ENCODE data around the gene EPS8L2. TPM values are rescaled to one million over a fixed set of nuclear protein-coding genes. Genes with fewer than 3 reads are reported as not detected.
A peak's percentile ranks its signal among the peaks of the same experiment; 100 is the strongest.

EPS8L2 gene
- total and polyA plus RNA-seq, 10 of the 15 experiments (the other 5 are each of a cell fraction or from before 2014, with no cell fraction given): 0.76 to 20.0 (median 9.7) TPM

DNA sequence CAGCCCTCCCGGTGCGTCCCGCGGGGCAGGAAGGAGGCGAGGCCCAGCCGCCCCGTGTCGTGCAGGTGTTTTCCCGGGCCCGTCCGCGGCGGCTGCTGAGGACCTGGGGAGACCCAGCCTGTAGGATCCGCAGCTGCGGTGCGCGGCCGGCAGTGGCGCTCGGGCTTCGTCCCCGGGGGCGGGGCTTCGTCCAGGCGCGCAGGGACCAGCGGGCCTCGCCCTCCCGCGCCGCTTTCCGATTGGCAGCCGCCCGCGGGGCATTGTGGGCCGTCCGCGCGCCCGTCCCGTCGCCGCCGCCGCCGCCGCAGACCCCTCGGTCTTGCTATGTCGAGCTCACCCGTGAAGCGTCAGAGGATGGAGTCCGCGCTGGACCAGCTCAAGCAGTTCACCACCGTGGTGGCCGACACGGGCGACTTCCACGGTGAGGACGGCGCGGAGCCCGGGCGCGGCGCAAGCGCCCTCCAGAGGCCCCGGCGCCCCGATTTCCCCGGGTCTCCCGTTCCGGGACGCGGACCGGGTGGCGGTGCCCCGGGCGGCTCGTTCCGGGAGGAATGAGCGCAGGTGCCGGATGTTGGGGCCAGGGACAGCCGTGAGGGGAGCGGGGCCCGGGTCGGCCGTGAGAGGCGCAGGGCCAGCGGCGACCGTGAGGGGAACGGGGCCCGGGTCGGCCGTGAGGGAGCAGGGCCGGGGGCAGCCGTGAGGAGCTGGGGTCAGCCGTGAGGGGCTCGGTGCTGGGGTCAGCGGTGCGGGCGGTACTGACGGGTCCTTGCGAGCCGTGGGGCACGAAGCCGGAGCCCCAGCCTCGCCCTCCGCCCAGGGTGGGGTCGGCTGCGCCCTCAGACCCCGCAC, 41.4 kb downstream of the EPS8L2 start, which contains the start of gene TALDO1 (continued):
- no peak for TF ChIP-seq E2F8 (IDR thresholded peaks at IDR 0.05; ENCODE audit: low read depth, partially characterized antibody)
- 0 out of 2 replicates have a peak, but pooled peaks have one; percentile 41 for TF ChIP-seq NR2F1 (conservative IDR thresholded peaks at IDR 0.05)
- TF ChIP-seq FOXM1 (IDR thresholded peaks at IDR 0.05; ENCODE audit: low read depth, low read length): no peak
- TF ChIP-seq, protein P1, sequence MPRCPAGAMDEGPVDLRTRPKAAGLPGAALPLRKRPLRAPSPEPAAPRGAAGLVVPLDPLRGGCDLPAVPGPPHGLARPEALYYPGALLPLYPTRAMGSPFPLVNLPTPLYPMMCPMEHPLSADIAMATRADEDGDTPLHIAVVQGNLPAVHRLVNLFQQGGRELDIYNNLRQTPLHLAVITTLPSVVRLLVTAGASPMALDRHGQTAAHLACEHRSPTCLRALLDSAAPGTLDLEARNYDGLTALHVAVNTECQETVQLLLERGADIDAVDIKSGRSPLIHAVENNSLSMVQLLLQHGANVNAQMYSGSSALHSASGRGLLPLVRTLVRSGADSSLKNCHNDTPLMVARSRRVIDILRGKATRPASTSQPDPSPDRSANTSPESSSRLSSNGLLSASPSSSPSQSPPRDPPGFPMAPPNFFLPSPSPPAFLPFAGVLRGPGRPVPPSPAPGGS (IDR thresholded peaks at IDR 0.05; ENCODE audit: borderline replicate concordance, insufficient read depth, low read depth, low read length, poor library complexity, severe bottlenecking): no peak
- TF ChIP-seq CREB1 (IDR thresholded peaks at IDR 0.05; ENCODE audit: low read depth): no peak
- no peak for TF ChIP-seq ZBTB11 (CRISPR knock-in tag; IDR thresholded peaks at IDR 0.05)
- no peak for TF ChIP-seq IRF4 (IDR thresholded peaks at IDR 0.05; ENCODE audit: low read depth, low read length)
- TF ChIP-seq NFXL1 (IDR thresholded peaks at IDR 0.05; ENCODE audit: borderline replicate concordance): no peak
- TF ChIP-seq EP300 (IDR thresholded peaks at IDR 0.05; ENCODE audit: borderline replicate concordance in 1 of 2, control insufficient read depth in 1 of 2, low read depth in 2 of 2, low read length in 2 of 2): no peak
- TF ChIP-seq, protein P2, sequence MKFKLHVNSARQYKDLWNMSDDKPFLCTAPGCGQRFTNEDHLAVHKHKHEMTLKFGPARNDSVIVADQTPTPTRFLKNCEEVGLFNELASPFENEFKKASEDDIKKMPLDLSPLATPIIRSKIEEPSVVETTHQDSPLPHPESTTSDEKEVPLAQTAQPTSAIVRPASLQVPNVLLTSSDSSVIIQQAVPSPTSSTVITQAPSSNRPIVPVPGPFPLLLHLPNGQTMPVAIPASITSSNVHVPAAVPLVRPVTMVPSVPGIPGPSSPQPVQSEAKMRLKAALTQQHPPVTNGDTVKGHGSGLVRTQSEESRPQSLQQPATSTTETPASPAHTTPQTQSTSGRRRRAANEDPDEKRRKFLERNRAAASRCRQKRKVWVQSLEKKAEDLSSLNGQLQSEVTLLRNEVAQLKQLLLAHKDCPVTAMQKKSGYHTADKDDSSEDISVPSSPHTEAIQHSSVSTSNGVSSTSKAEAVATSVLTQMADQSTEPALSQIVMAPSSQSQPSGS (IDR thresholded peaks at IDR 0.05; ENCODE audit: low read length): no peak
- no peak for TF ChIP-seq ZBTB33 (IDR thresholded peaks at IDR 0.05)
- TF ChIP-seq DPF2 (IDR thresholded peaks at IDR 0.05): peak; percentile 73
- peak; percentile 9 to 65; a peak in 2 of 4 replicates for TF ChIP-seq BHLHE40 (IDR thresholded peaks at IDR 0.05; ENCODE audit: borderline replicate concordance in 1 of 2, low read depth in 2 of 2, low read length in 1 of 2)
- TF ChIP-seq HSF1 (IDR thresholded peaks at IDR 0.05; ENCODE audit: low read depth, low read length): no peak

Measured in GM12878 (cell line).